SK-N-MC (cell line): ENCODE results near the gene SPATA3.

Experiments used
- EZH2 ChIP-seq: fragments of 200-600 bp; sonication (generic); IDR thresholded peaks from one replicate; pipeline ENCODE4 v1.6.1; 2017; ENCODE audit warnings: antibody characterized with exemption
- FOXP2 ChIP-seq: optimal IDR thresholded peaks from 2 replicates; pipeline ENCODE3; 2011; ENCODE audit warnings: mild to moderate bottlenecking, moderate library complexity; ENCODE audit not compliant: insufficient read depth; ENCODE audit errors: extremely low read length, control extremely low read depth
- POLR2AphosphoS5 ChIP-seq: IDR thresholded peaks from 2 replicates; pipeline ENCODE4 v1.6.1; 2012; ENCODE audit warnings: mild to moderate bottlenecking, low read depth, low read length, borderline replicate concordance

DNA sequence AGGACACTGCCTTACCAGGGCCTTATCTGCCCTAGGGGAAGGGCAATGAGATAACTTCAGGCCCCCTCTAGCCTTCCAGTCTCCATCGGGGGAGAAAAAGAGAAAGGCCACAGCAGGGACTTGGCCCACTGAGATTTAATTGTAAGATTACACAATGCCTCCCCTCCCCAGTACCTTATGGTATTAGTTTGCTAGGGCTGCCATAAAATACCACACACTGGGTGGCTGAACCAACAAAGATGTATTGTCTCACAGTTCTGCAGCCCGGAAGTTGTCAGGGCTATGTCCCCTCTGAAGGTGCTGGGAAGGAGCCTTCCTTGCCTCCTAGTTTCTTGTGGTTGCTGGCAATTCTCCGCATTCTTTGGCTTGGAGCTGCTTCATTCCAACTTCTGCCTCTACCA, 34.8 kb upstream of the SPATA3 start:
- TF ChIP-seq EZH2 (no peak), POLR2AphosphoS5 (no peak), FOXP2 (no peak)
